ENCODE results near the gene C2CD2. TPM values are rescaled to one million over a fixed set of nuclear protein-coding genes. Genes with fewer than 3 reads are reported as not detected.
A peak's percentile ranks its signal among the peaks of the same experiment; 100 is the strongest.

C2CD2 gene
- total and polyA plus RNA-seq, 2 of the 8 experiments (the other 6 are each of a cell fraction or from before 2014, with no cell fraction given) = 10.4 to 13.0 TPM

GRCh38 chr21:41953831-41954653 is at the start of gene C2CD2 (continued):
- TF ChIP-seq CEBPB (IDR thresholded peaks at IDR 0.05; ENCODE audit: low read depth, low read length) = no peak
- no peak for TF ChIP-seq TAF1 (IDR thresholded peaks at IDR 0.05; ENCODE audit: low read depth, low read length)
- no peak for TF ChIP-seq NRF1 (IDR thresholded peaks at IDR 0.05; ENCODE audit: low read depth, low read length)
- TF ChIP-seq KDM1A (IDR thresholded peaks at IDR 0.05; ENCODE audit: borderline replicate concordance, low read length) = no peak
- peak; percentile 26; the same call in 1 of the 2 replicates for TF ChIP-seq GABPA (IDR thresholded peaks at IDR 0.05; ENCODE audit: borderline replicate concordance, insufficient read depth, low read length)
- TF ChIP-seq BRCA1 (IDR thresholded peaks at IDR 0.05; ENCODE audit: low read depth, low read length) = no peak
- peak; percentile 92 for TF ChIP-seq MAX (IDR thresholded peaks at IDR 0.05)
- peak in 1 of 3 experiments; percentile 22; a peak in 1 of 4 replicates for TF ChIP-seq CTCF (IDR thresholded peaks at IDR 0.05; ENCODE audit: control extremely low read depth in 1 of 3, insufficient read depth in 1 of 3, low read depth in 1 of 3, low read length in 3 of 3)
- no peak for TF ChIP-seq ATF2 (IDR thresholded peaks at IDR 0.05; ENCODE audit: low read length)
- no peak for TF ChIP-seq SRF (IDR thresholded peaks at IDR 0.05; ENCODE audit: low read depth, low read length)
- no peak for TF ChIP-seq CTBP2 (IDR thresholded peaks at IDR 0.05; ENCODE audit: borderline replicate concordance, insufficient read depth, insufficient read length, low read length)
- TF ChIP-seq POU5F1 (IDR thresholded peaks at IDR 0.05; ENCODE audit: low read depth, low read length) = no peak
- no peak for TF ChIP-seq HDAC6 (IDR thresholded peaks at IDR 0.05; ENCODE audit: low read depth, low read length)
- TF ChIP-seq SP4 (IDR thresholded peaks at IDR 0.05; ENCODE audit: low read length) = no peak
- no peak for TF ChIP-seq ZNF274 (IDR thresholded peaks at IDR 0.05; ENCODE audit: borderline replicate concordance, extremely low read depth, low read length)
- TF ChIP-seq SP1 (IDR thresholded peaks at IDR 0.05; ENCODE audit: low read depth, low read length) = no peak
- TF ChIP-seq EZH2 (IDR thresholded peaks at IDR 0.05; ENCODE audit: low read depth, low read length, severe bottlenecking) = no peak
- TF ChIP-seq CHD1 (IDR thresholded peaks at IDR 0.05; ENCODE audit: low read depth, low read length) = no peak
- TF ChIP-seq POLR2A (IDR thresholded peaks at IDR 0.05; ENCODE audit: control extremely low read depth in 1 of 2, low read depth in 2 of 2, low read length in 2 of 2) = peak in 1 of 2 experiments; percentile 10; a peak in 1 of 3 replicates
- no peak for TF ChIP-seq CHD2 (IDR thresholded peaks at IDR 0.05; ENCODE audit: low read length)
